HepG2 (cell line): ENCODE data around the gene TMF1. TPM values are rescaled to one million over a fixed set of nuclear protein-coding genes. Genes with fewer than 3 reads are reported as not detected.
A peak's percentile ranks its signal among the peaks of the same experiment; 100 is the strongest.

Experiments
- CBX2 ChIP-seq, 2 experiments: fragments of 200-600 bp in 1 of 2; sonication (generic); formaldehyde crosslinking in 1 of 2; IDR thresholded peaks; 2 replicates each; pipeline versions ENCODE4 v1.7.0 to v1.8.1; 2018 to 2022; ENCODE audit warnings: low read depth in 2 of 2, low read length in 1 of 2, mild to moderate bottlenecking in 1 of 2, missing genetic modification reagents in 1 of 2
- DRAP1 ChIP-seq: IDR thresholded peaks from 2 replicates; pipeline ENCODE4 v1.6.1; 2016; ENCODE audit warnings: missing genetic modification reagents, missing compliant biosample characterization
- FUBP1 ChIP-seq: sonication (generic); formaldehyde crosslinking; IDR thresholded peaks from 2 replicates; pipeline ENCODE4 v1.5.1; 2020; ENCODE audit warnings: missing genetic modification reagents, mild to moderate bottlenecking, borderline replicate concordance
- IRF2 ChIP-seq: IDR thresholded peaks from 2 replicates; pipeline ENCODE4 v1.6.1; 2018; ENCODE audit warnings: missing genetic modification reagents, missing compliant biosample characterization
- KAT8 ChIP-seq: IDR thresholded peaks from 2 replicates; pipeline ENCODE4 v1.6.1; 2016; ENCODE audit warnings: missing genetic modification reagents, missing compliant biosample characterization
- MEIS1 ChIP-seq: sonication (generic); formaldehyde crosslinking; IDR thresholded peaks from 2 replicates; pipeline ENCODE4 v1.9.0; 2021; ENCODE audit warnings: mild to moderate bottlenecking, missing genetic modification reagents, moderate library complexity, borderline replicate concordance
- MLLT10 ChIP-seq: sonication (generic); formaldehyde crosslinking; IDR thresholded peaks from 2 replicates; pipeline ENCODE4 v1.4.0; 2020; ENCODE audit warnings: missing genetic modification reagents
- NFE2L1 ChIP-seq: sonication (generic); formaldehyde crosslinking; IDR thresholded peaks from 2 replicates; pipeline ENCODE4 v1.4.0; 2020; ENCODE audit warnings: missing genetic modification reagents, mild to moderate bottlenecking, borderline replicate concordance
- NFKB2 ChIP-seq: sonication (generic); formaldehyde crosslinking; IDR thresholded peaks from 2 replicates; pipeline ENCODE4 v1.4.0; 2020; ENCODE audit warnings: missing genetic modification reagents, borderline replicate concordance
- PCBP1 ChIP-seq: fragments of 200-400 bp; formaldehyde crosslinking; IDR thresholded peaks from 2 replicates; pipeline ENCODE4 v1.6.1; 2017; ENCODE audit warnings: mild to moderate bottlenecking, low read depth, low read length, borderline replicate concordance
- PRMT3 ChIP-seq: sonication (generic); formaldehyde crosslinking; IDR thresholded peaks from 2 replicates; pipeline ENCODE4 v1.8.1; 2022; ENCODE audit warnings: low read depth, mild to moderate bottlenecking, moderate library complexity, missing genetic modification reagents, borderline replicate concordance
- RAD21 ChIP-seq: fragments of 450-650 bp; formaldehyde crosslinking; IDR thresholded peaks from 2 replicates; pipeline ENCODE4 v1.5.0; 2020; ENCODE audit warnings: mild to moderate bottlenecking
- SUZ12 ChIP-seq: fragments of 150-350 bp; IDR thresholded peaks from 2 replicates; pipeline ENCODE4 v1.6.1; 2014; ENCODE audit warnings: low read depth, low read length
- THAP8 ChIP-seq: sonication (generic); formaldehyde crosslinking; IDR thresholded peaks from 2 replicates; pipeline ENCODE4 v1.5.1; 2020; ENCODE audit warnings: missing genetic modification reagents, mild to moderate bottlenecking, borderline replicate concordance
- ZNF276 ChIP-seq: sonication (generic); formaldehyde crosslinking; IDR thresholded peaks from 2 replicates; pipeline ENCODE4 v1.4.0; 2020; ENCODE audit warnings: mild to moderate bottlenecking, low read depth, missing genetic modification reagents
- ZNF512B ChIP-seq: sonication (generic); formaldehyde crosslinking; IDR thresholded peaks from 2 replicates; pipeline ENCODE4 v1.5.1; 2020; ENCODE audit warnings: missing genetic modification reagents, mild to moderate bottlenecking, borderline replicate concordance
- ZNF570 ChIP-seq: sonication (generic); formaldehyde crosslinking; IDR thresholded peaks from 2 replicates; pipeline ENCODE4 v1.4.0; 2020; ENCODE audit warnings: mild to moderate bottlenecking, missing genetic modification reagents, borderline replicate concordance
- ZNF740 ChIP-seq: sonication (generic); formaldehyde crosslinking; IDR thresholded peaks from 2 replicates; pipeline ENCODE4 v1.4.0; 2020; ENCODE audit warnings: missing genetic modification reagents
- ZNF761 ChIP-seq: sonication (generic); formaldehyde crosslinking; conservative IDR thresholded peaks from 2 replicates; pipeline ENCODE4 v1.4.0; 2020; ENCODE audit warnings: mild to moderate bottlenecking, missing genetic modification reagents
- ZNF883 ChIP-seq: sonication (generic); formaldehyde crosslinking; IDR thresholded peaks from 2 replicates; pipeline ENCODE4 v1.5.1; 2020; ENCODE audit warnings: mild to moderate bottlenecking, missing genetic modification reagents; ENCODE audit errors: not compliant biosample characterization
- polyA plus RNA-seq, 8 experiments: library from polyadenylated mRNA; depleted of rRNA in 3 of 8; stranded (reverse) in 7 of 8; unstranded in 1 of 8; fragments of >200 nt; fragmentation: Illumina TruSeq in 4 of 8; extraction: Trizol in 4 of 8; gene quantifications; 2 replicates each; pipeline versions ENCODE4 v1.2.1 to v1.2.3, GENCODE V29; 2011 to 2016; ENCODE audit warnings: low read depth in 4 of 8, missing spikeins in 1 of 8, mixed read lengths in 1 of 8; ENCODE audit not compliant: insufficient read depth in 1 of 8
- total RNA-seq, 5 experiments: library from RNA; depleted of rRNA; stranded (reverse); fragments of >200 nt; fragmentation: Illumina TruSeq; extraction: Trizol; gene quantifications; 2 replicates each; pipeline ENCODE4 v1.2.3, GENCODE V29; 2016; ENCODE audit warnings: low read depth in 1 of 5

Gene TMF1
- total and polyA plus RNA-seq, 2 of the 13 experiments (the other 11 are each of a cell fraction or from before 2014, with no cell fraction given), result 12.1 to 38.4 TPM

GRCh38 chr3:69051756-69052471 lies at the start of gene TMF1 (continued):
- TF ChIP-seq ZNF512B (CRISPR knock-in tag) (0 out of 2 replicates have a peak, but pooled peaks have one; percentile 25), MLLT10 (CRISPR knock-in tag) (no peak), ZNF276 (no peak), IRF2 (CRISPR knock-in tag) (peak; percentile 46; the same call in 1 of the 2 replicates), KAT8 (CRISPR knock-in tag) (peak; percentile 90), NFE2L1 (no peak), ZNF740 (CRISPR knock-in tag) (no peak), ZNF570 (CRISPR knock-in tag) (no peak), DRAP1 (CRISPR knock-in tag) (peak; percentile 54; the same call in 1 of the 2 replicates), THAP8 (CRISPR knock-in tag) (0 out of 2 replicates have a peak, but pooled peaks have one; percentile 18), FUBP1 (CRISPR knock-in tag) (no peak), NFKB2 (peak; percentile 72; the same call in 1 of the 2 replicates), ZNF761 (no peak), PCBP1 (no peak), ZNF883 (peak; percentile 34), SUZ12 (no peak), PRMT3 (CRISPR knock-in tag) (no peak), RAD21 (CRISPR knock-in tag) (0 out of 2 replicates have a peak, but pooled peaks have one; percentile 7), MEIS1 (CRISPR knock-in tag) (0 out of 2 replicates have a peak, but pooled peaks have one; percentile 51), CBX2 (IDR thresholded peaks at IDR 0.05; ENCODE audit: low read depth, low read length) (no peak), CBX2 (CRISPR knock-in tag; IDR thresholded peaks at IDR 0.05; ENCODE audit: low read depth) (no peak)
